ENCODE measurements around the gene REX1BD. TPM values are rescaled to one million over a fixed set of nuclear protein-coding genes. Genes with fewer than 3 reads are reported as not detected.

Gene REX1BD
- total and polyA plus RNA-seq, 10 of the 15 experiments (the other 5 are each of a cell fraction or from before 2014, with no cell fraction given) = 1.1 to 101 (median 35.0) TPM

DNA sequence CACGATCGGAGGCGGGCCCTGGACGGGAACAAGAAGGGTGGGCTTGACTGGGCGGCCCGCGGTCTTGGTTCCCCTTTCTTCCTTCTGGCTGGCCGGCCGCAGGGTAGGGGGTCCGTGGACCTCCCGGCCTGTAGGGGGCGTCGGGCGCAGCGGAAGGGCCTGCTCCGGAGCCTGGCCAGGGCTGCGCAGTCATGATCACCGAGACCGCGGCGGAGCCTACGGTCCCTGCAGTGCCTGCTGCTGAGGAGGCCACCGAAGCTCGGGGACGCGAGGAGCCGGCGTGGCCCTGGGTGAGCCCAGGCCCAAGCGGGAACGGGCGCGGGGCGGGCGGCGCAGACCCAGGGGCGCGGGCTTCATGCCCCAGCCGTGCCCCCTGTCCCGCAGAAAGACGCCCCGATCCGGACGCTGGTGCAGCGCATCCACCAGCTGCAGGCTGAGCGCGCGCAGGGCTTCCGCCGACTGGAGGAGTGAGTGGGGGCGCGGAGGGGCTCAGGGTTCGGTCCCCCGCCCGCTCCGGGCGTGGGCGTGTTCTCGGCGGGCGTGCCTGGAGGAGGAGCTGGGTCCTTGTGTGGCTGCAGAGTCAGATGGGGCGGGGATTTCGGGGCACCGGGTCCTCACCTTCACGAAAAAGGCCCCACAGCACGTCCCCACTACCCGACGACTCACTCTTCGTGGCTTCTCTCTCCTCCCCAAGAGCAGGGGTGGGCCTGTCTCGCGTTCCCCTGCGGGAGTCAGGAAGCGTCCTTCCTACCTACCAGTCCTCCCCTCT, at the start of gene REX1BD (continued):
- TF ChIP-seq, protein P1, sequence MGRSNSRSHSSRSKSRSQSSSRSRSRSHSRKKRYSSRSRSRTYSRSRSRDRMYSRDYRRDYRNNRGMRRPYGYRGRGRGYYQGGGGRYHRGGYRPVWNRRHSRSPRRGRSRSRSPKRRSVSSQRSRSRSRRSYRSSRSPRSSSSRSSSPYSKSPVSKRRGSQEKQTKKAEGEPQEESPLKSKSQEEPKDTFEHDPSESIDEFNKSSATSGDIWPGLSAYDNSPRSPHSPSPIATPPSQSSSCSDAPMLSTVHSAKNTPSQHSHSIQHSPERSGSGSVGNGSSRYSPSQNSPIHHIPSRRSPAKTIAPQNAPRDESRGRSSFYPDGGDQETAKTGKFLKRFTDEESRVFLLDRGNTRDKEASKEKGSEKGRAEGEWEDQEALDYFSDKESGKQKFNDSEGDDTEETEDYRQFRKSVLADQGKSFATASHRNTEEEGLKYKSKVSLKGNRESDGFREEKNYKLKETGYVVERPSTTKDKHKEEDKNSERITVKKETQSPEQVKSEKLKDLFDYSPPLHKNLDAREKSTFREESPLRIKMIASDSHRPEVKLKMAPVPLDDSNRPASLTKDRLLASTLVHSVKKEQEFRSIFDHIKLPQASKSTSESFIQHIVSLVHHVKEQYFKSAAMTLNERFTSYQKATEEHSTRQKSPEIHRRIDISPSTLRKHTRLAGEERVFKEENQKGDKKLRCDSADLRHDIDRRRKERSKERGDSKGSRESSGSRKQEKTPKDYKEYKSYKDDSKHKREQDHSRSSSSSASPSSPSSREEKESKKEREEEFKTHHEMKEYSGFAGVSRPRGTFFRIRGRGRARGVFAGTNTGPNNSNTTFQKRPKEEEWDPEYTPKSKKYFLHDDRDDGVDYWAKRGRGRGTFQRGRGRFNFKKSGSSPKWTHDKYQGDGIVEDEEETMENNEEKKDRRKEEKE (IDR thresholded peaks at IDR 0.05) = no peak
- TF ChIP-seq, protein P2, sequence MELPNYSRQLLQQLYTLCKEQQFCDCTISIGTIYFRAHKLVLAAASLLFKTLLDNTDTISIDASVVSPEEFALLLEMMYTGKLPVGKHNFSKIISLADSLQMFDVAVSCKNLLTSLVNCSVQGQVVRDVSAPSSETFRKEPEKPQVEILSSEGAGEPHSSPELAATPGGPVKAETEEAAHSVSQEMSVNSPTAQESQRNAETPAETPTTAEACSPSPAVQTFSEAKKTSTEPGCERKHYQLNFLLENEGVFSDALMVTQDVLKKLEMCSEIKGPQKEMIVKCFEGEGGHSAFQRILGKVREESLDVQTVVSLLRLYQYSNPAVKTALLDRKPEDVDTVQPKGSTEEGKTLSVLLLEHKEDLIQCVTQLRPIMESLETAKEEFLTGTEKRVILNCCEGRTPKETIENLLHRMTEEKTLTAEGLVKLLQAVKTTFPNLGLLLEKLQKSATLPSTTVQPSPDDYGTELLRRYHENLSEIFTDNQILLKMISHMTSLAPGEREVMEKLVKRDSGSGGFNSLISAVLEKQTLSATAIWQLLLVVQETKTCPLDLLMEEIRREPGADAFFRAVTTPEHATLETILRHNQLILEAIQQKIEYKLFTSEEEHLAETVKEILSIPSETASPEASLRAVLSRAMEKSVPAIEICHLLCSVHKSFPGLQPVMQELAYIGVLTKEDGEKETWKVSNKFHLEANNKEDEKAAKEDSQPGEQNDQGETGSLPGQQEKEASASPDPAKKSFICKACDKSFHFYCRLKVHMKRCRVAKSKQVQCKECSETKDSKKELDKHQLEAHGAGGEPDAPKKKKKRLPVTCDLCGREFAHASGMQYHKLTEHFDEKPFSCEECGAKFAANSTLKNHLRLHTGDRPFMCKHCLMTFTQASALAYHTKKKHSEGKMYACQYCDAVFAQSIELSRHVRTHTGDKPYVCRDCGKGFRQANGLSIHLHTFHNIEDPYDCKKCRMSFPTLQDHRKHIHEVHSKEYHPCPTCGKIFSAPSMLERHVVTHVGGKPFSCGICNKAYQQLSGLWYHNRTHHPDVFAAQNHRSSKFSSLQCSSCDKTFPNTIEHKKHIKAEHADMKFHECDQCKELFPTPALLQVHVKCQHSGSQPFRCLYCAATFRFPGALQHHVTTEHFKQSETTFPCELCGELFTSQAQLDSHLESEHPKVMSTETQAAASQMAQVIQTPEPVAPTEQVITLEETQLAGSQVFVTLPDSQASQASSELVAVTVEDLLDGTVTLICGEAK (IDR thresholded peaks at IDR 0.05; ENCODE audit: borderline replicate concordance) = no peak
- TF ChIP-seq HDAC6 (IDR thresholded peaks at IDR 0.05; ENCODE audit: unreplicated experiment) = peak; percentile 40
- TF ChIP-seq NR2C2 (IDR thresholded peaks at IDR 0.05; ENCODE audit: borderline replicate concordance, control insufficient read depth, insufficient read length, low read depth) = no peak
- peak; percentile 65 for TF ChIP-seq RELA (IDR thresholded peaks at IDR 0.05; ENCODE audit: borderline replicate concordance, partially characterized antibody)
- TF ChIP-seq, protein P3, sequence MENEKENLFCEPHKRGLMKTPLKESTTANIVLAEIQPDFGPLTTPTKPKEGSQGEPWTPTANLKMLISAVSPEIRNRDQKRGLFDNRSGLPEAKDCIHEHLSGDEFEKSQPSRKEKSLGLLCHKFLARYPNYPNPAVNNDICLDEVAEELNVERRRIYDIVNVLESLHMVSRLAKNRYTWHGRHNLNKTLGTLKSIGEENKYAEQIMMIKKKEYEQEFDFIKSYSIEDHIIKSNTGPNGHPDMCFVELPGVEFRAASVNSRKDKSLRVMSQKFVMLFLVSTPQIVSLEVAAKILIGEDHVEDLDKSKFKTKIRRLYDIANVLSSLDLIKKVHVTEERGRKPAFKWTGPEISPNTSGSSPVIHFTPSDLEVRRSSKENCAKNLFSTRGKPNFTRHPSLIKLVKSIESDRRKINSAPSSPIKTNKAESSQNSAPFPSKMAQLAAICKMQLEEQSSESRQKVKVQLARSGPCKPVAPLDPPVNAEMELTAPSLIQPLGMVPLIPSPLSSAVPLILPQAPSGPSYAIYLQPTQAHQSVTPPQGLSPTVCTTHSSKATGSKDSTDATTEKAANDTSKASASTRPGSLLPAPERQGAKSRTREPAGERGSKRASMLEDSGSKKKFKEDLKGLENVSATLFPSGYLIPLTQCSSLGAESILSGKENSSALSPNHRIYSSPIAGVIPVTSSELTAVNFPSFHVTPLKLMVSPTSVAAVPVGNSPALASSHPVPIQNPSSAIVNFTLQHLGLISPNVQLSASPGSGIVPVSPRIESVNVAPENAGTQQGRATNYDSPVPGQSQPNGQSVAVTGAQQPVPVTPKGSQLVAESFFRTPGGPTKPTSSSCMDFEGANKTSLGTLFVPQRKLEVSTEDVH (IDR thresholded peaks at IDR 0.05; ENCODE audit: low read depth, partially characterized antibody) = no peak
- TF ChIP-seq CREB1 (IDR thresholded peaks at IDR 0.05; ENCODE audit: low read depth) = peak; percentile 70
- 0 out of 2 replicates have a peak, but pooled peaks have one; percentile 66 for TF ChIP-seq TCF3 (IDR thresholded peaks at IDR 0.05; ENCODE audit: borderline replicate concordance, insufficient read depth, low read depth, low read length)
- no peak for TF ChIP-seq ZSCAN29 (IDR thresholded peaks at IDR 0.05)
- peak; percentile 58 for TF ChIP-seq NR2F1 (conservative IDR thresholded peaks at IDR 0.05)
- no peak for TF ChIP-seq SMAD1 (IDR thresholded peaks at IDR 0.05; ENCODE audit: low read depth, partially characterized antibody)
- TF ChIP-seq NR2C1 (IDR thresholded peaks at IDR 0.05) = no peak
- TF ChIP-seq, protein P4, sequence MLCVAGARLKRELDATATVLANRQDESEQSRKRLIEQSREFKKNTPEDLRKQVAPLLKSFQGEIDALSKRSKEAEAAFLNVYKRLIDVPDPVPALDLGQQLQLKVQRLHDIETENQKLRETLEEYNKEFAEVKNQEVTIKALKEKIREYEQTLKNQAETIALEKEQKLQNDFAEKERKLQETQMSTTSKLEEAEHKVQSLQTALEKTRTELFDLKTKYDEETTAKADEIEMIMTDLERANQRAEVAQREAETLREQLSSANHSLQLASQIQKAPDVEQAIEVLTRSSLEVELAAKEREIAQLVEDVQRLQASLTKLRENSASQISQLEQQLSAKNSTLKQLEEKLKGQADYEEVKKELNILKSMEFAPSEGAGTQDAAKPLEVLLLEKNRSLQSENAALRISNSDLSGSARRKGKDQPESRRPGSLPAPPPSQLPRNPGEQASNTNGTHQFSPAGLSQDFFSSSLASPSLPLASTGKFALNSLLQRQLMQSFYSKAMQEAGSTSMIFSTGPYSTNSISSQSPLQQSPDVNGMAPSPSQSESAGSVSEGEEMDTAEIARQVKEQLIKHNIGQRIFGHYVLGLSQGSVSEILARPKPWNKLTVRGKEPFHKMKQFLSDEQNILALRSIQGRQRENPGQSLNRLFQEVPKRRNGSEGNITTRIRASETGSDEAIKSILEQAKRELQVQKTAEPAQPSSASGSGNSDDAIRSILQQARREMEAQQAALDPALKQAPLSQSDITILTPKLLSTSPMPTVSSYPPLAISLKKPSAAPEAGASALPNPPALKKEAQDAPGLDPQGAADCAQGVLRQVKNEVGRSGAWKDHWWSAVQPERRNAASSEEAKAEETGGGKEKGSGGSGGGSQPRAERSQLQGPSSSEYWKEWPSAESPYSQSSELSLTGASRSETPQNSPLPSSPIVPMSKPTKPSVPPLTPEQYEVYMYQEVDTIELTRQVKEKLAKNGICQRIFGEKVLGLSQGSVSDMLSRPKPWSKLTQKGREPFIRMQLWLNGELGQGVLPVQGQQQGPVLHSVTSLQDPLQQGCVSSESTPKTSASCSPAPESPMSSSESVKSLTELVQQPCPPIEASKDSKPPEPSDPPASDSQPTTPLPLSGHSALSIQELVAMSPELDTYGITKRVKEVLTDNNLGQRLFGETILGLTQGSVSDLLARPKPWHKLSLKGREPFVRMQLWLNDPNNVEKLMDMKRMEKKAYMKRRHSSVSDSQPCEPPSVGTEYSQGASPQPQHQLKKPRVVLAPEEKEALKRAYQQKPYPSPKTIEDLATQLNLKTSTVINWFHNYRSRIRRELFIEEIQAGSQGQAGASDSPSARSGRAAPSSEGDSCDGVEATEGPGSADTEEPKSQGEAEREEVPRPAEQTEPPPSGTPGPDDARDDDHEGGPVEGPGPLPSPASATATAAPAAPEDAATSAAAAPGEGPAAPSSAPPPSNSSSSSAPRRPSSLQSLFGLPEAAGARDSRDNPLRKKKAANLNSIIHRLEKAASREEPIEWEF (IDR thresholded peaks at IDR 0.05; ENCODE audit: insufficient replicate concordance, low read depth, low read length) = no peak

Measured in GM12878 (cell line).